Chondrocyte (in vitro differentiated cells): ENCODE results near the gene DDAH2. TPM values are rescaled to one million over a fixed set of nuclear protein-coding genes. Genes with fewer than 3 reads are reported as not detected.

Experiments
- DNase-seq: peaks from one replicate; pipeline ENCODE4 v3.0.0; 2021; ENCODE audit warnings: mixed read lengths, low spot score
- H3K27ac Mint-ChIP-seq: one replicate; pipeline ENCODE4 v1.8.0; 2021; ENCODE audit warnings: mild to moderate bottlenecking, moderate library complexity, mixed read lengths; ENCODE audit not compliant: unreplicated experiment
- H3K27me3 Mint-ChIP-seq: 2 replicates; pipeline ENCODE4 v1.8.0; 2021; ENCODE audit warnings: low read depth, mixed read lengths
- H3K36me3 Mint-ChIP-seq: 2 replicates; pipeline ENCODE4 v1.8.0; 2021; ENCODE audit warnings: low read depth, mixed read lengths
- H3K4me1 Mint-ChIP-seq: 2 replicates; pipeline ENCODE4 v1.8.0; 2021; ENCODE audit warnings: low read depth, mild to moderate bottlenecking, mixed read lengths
- H3K4me3 Mint-ChIP-seq: one replicate; pipeline ENCODE4 v1.8.0; 2021; ENCODE audit warnings: mild to moderate bottlenecking, moderate library complexity, mixed read lengths; ENCODE audit not compliant: unreplicated experiment
- H3K9me3 Mint-ChIP-seq: 2 replicates; pipeline ENCODE4 v1.8.0; 2021; ENCODE audit warnings: low read depth, mixed read lengths
- total RNA-seq: library from RNA; stranded (reverse); gene quantifications from 3 replicates; pipeline ENCODE4 v1.2.1, GENCODE V29; 2021
- TF ChIP-seq, protein P1 (sequence below): fragments of 200-600 bp; sonication (generic); IDR thresholded peaks from 2 replicates; pipeline ENCODE4 v1.5.0; 2021; ENCODE audit warnings: antibody characterized with exemption, mild to moderate bottlenecking, moderate library complexity

Gene DDAH2
- total RNA-seq, 1 donor from 2014 or later = 99.6 TPM

DNA sequence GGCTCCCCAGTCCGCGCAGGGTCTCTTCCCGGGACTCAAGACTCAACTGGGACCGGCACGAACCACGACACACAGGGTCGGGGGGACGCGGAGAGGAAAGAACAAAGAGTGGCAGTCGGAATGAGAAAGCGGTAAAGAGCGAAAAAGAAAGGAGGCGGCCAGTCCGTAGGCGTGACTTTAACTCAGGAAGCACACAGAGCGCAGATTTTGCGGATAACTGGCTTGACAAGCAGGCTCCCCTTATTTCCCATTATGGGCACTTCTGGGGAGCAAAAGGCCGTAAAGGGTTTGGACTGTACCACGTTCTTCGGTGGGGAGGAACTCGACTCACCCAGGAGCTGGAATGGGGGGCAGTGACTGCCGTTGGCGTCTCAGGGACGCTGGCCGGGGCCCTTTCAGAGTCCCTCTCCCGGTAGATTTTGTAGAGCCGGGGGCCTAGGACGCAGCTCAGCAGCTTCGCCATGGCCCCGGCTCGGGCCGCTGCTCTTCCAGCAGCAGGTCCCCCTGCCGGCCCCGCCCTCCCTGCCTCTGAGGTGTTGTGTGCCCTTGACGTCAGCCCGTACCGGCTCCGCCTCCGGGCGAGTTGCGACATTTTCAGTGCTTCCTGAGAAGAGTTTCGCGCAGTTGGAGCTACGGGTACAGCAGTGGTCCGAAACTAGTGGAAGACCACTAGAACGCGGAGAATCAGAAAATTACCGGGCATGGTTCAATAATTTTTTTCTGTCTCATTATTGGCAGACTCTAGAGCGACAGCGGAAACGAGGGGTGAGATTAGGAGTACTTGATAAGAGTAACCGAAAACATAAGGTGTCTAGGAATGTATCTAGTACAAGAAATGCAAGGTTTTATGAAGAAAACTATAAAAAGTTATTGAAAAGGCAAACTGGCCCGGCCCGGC lies 26.0 kb downstream of the DDAH2 start, which contains the start of gene ABHD16A:
Gene ABHD16A (minus strand): TSS at position 506 of the 898 bp plus-strand sequence. CDS start 43 bp downstream, at position 463.
- no peaks in the 10 kb centered on the region for H3K9me3 Mint-ChIP-seq
- H3K27ac Mint-ChIP-seq = peak within 1 kb of the TSS; percentile 98
- DNase-seq = peak; percentile 98
- no peaks in the 10 kb centered on the region for H3K36me3 Mint-ChIP-seq
- peaks cover 26% of the 10 kb centered on the region for H3K4me1 Mint-ChIP-seq
- TF ChIP-seq, protein P1, sequence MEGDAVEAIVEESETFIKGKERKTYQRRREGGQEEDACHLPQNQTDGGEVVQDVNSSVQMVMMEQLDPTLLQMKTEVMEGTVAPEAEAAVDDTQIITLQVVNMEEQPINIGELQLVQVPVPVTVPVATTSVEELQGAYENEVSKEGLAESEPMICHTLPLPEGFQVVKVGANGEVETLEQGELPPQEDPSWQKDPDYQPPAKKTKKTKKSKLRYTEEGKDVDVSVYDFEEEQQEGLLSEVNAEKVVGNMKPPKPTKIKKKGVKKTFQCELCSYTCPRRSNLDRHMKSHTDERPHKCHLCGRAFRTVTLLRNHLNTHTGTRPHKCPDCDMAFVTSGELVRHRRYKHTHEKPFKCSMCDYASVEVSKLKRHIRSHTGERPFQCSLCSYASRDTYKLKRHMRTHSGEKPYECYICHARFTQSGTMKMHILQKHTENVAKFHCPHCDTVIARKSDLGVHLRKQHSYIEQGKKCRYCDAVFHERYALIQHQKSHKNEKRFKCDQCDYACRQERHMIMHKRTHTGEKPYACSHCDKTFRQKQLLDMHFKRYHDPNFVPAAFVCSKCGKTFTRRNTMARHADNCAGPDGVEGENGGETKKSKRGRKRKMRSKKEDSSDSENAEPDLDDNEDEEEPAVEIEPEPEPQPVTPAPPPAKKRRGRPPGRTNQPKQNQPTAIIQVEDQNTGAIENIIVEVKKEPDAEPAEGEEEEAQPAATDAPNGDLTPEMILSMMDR = peak; percentile 32
- no peaks in the 10 kb centered on the region for H3K27me3 Mint-ChIP-seq
- peak within 1 kb of the TSS; percentile 99 for H3K4me3 Mint-ChIP-seq

DNA sequence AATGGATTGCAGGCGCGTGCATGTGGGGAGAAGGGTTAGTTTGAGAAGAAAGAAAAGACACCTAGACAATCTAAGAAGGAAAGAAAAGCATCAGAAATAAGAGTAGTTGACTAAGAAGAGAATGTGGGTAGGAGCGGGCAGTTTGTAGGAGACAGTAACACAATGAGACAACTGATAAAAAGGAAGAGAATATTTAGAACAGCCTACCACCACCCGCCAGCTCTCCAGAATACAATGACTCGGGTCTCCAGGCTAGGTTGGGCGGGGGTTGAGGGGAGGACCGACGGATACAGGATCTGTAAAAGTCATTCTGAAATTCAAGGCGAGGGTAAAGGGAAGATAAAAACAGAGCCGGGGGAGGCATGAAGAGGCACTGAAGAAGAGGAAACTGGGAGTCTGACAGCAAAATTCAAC lies 26.7 kb downstream of the DDAH2 start:
- Mint-ChIP-seq H3K27ac (peak overlapping the region; percentile 98), H3K36me3 (peaks cover 2% of the 10 kb centered on the region), H3K4me3 (peak overlapping the region; percentile 99), H3K27me3 (no peaks in the 10 kb centered on the region), H3K9me3 (no peaks in the 10 kb centered on the region), H3K4me1 (peaks cover 26% of the 10 kb centered on the region)
- TF ChIP-seq, protein P1 = no peak
- no peak for DNase-seq

DNA sequence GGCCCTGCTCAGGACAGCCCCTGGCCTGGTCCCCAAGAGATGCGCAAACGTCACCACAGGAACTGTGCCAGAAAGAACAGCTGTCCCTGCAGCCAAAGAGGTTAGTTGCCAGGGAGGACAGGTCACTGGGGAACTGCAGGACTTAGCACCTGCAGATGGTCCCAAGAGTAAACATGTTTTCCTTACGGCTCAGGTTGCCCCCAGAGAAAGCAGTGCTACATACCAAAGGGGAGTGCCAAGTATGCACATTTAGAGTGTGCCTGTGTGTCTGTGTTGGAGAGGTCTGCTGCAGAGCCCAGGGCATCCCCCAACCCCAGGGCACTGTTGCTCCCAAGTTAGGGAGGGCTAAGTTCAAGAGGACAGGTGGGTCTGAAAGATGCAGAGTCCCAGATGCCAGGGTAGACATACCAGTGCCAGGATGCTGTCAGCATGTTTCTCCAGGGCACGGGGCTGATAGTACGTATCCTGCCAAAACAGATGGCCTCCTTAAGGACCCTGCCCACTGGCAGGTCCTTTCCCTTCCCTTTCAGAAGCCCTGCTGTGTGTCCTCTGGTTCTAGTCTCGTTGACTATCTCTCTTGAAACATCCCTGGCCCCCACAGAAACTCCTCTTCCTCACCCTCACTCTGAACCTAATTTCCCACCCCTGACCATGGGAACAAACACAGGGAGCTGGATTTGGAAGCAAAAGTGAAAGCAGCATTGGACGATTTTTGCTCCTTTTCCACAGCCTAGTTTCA lies 27.3 kb downstream of the DDAH2 start:
- peaks cover 26% of the 10 kb centered on the region for H3K4me1 Mint-ChIP-seq
- no peaks in the 10 kb centered on the region for H3K9me3 Mint-ChIP-seq
- no peaks in the 10 kb centered on the region for H3K27me3 Mint-ChIP-seq
- H3K36me3 Mint-ChIP-seq = peaks cover 2% of the 10 kb centered on the region
- no peak for DNase-seq
- TF ChIP-seq, protein P1 = no peak
- peak overlapping the region; percentile 98 for H3K27ac Mint-ChIP-seq
- peak overlapping the region; percentile 99 for H3K4me3 Mint-ChIP-seq

DNA sequence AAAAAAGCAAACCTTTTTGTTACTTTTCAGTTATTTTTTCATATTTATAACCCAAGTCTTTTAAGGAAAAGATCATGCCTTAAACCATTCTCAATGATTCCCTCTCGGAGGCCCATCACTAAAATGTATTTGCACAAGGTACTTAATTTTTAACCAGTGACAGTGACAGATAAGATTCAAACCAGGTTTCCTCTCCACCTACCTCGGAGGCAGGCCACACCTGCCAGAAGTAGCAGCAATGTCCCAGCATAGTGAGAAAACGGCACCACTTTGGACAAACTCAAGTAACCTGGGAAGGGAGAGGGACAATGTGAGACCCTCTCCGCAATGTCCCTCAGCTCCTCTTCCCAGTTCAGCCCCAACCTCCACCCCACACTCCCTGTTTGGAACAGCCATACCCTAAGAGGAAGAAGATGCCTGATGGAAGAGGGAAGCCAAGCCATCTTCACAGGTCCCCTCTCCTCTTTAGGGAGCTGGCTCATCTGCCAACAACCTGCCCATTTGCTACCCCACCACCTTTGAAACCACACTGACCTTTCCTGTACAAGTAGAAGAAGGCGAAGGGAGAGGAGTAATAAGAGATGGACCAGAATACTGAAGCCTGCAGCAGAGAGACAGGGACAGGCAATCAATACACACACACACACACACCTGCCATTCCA lies 28.2 kb downstream of the DDAH2 start:
- Mint-ChIP-seq H3K4me3 (peak overlapping the region; percentile 3), H3K4me1 (peaks cover 26% of the 10 kb centered on the region), H3K27ac (peak overlapping the region; percentile 70), H3K9me3 (no peaks in the 10 kb centered on the region), H3K27me3 (no peaks in the 10 kb centered on the region), H3K36me3 (peaks cover 5% of the 10 kb centered on the region)
- DNase-seq = no peak
- TF ChIP-seq, protein P1 = no peak

DNA sequence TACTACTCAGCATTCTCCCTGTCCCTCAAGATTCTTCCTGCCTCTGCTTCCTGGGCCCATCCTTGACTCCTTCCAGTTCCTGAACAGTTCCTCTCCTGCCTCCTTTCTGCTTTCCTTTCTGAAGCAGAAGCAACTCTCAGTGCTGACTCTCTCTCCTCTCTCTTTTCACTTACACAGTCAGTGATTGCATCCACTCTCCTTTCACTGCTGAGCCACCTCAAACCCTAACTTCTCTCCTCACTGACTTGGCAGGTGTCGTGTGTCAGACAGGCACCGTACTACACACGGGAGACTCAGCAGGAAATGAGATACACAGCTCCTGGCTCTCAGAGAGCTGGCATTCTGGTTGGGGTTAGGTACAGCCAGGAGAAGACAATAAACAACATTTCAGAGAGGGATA lies 31.5 kb downstream of the DDAH2 start:
- no peaks in the 10 kb centered on the region for H3K9me3 Mint-ChIP-seq
- no peak overlapping the region for H3K4me3 Mint-ChIP-seq
- TF ChIP-seq, protein P1 = no peak

More for the DNA sequence above, 31.5 kb downstream of the DDAH2 start:
- no peaks in the 10 kb centered on the region for H3K27me3 Mint-ChIP-seq
- peak overlapping the region; percentile 4 for H3K27ac Mint-ChIP-seq
- DNase-seq = no peak
- peaks cover 15% of the 10 kb centered on the region for H3K36me3 Mint-ChIP-seq
- H3K4me1 Mint-ChIP-seq = peaks cover 18% of the 10 kb centered on the region
